ENCODE results near the gene CAMTA1.
"Not testable (repeated sequence)": the region's sequence is repeated elsewhere in the genome, so short reads cannot be mapped to it uniquely, and the experiment has no call there.

The CAMTA1 gene

DNA sequence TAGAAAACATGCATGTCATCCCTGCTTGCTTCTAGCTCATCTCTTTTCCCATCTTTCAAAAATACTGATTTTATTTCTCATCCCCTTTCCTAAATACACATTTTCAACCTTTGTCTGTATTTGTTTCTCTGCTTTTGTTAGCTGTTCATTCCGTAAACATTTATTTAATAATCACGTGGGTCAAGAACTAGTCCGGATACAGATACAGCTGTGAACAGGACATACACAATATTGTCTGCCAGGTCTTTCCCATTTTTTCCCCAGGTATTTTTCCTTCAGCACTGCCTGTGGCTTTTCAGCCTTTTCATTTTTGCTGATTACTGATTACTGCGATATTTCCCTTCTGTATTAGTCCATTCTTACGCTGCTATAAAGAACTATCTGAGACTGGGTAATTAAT is 1004.6 kb downstream of the CAMTA1 start:
- no peak for DNase-seq
- in situ Hi-C loops (cut with HindIII; ENCODE audit: low pct_ligation_motif_present, low pct_unique_long_range_greater_than_20kb, low sequenced_read_pairs), result no loop called here

DNA sequence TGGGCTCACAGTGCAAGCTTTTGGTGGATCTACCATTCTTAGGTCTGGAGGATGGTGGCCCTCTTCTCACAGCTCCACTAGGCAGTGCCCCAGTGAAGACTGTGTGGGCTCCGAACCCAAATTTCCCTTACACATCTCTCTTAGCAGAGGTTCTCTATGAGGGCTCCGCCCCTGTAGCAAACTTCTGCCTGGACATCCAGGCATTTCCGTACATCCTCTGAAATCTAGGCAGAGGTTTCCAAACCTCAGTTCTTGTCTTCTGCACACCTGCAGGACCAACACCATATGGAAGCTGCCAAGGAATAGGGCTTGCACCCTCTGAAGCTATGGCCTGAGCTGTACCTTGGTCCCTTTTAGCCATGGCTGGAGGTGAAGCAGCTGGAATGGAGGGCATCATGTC is 1005.8 kb downstream of the CAMTA1 start:
- in situ Hi-C loops (cut with HindIII; ENCODE audit: low pct_ligation_motif_present, low pct_unique_long_range_greater_than_20kb, low sequenced_read_pairs); DNase-seq: not testable (repeated sequence)

DNA sequence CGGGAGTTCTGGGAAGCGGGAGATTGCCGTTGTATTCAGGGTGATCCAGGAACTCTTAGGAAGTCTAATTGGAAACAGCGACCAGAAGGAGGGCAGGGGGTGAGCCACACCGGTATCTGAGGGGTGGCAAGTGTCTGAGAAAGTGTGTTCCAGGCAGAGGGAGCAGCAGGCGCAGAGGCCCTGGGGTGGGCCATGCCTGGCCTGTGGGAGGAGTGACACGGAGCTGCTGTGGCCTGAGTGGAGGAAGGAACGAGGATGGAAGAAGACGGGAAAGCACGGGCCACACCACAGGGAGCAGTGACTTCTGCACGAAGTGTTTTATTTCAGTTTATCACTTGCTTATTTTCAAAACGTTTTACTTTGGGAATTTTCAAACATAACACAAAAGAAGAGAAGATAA is 1010.2 kb downstream of the CAMTA1 start:
- in situ Hi-C loops (cut with HindIII; ENCODE audit: low pct_ligation_motif_present, low pct_unique_long_range_greater_than_20kb, low sequenced_read_pairs), result no loop called here
- no peak for DNase-seq

DNA sequence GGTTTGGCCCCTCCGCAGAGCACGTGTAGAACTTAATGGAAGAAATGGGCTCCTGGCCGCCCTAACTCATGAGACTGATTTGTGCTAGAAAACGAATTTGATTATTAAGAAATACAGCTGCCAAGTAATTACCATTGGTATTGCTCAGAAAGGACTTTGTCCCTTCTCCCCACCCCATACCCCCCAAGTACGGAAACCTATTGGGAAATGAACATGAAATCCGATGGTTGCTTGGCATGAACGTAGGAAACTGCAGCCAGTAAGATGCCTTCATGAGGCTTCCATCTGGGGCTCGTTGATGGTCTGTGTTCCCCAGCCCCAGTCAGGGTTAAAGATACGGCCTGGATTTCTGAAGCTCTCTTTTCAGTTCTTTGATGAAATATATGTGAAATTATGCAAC is 1020.2 kb downstream of the CAMTA1 start:
- no peak for DNase-seq
- in situ Hi-C loops (cut with HindIII; ENCODE audit: low pct_ligation_motif_present, low pct_unique_long_range_greater_than_20kb, low sequenced_read_pairs), result no loop called here

DNA sequence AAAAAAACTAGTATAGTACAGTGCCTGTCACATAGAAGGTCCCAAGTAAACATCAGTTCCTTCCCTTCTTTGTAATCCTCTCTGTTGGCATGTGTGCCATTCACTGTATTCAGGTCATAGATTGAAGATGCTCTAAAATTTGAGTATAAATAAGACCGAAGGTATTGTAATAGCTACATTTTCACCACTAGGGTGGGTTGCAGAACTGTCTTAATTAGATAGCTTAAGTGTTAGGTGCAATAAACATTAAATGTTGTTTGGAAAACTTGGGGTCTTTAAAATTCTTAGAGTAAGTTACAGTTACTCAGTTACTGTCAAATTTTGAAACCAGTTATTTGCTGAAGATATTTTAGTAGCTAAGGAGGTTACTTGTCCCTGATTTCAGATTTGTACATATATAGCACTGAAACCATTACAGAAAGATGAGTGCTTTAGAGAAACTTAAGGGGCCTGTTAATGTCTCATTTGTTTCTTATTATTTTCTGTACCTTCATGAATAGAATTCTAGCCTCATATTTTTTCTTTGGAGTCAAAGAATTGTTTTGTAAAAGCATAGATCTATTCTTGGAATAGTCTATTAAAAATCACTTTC is 1023.1 kb downstream of the CAMTA1 start:
- DNase-seq, result peak; percentile 40
- in situ Hi-C loops (cut with HindIII; ENCODE audit: low pct_ligation_motif_present, low pct_unique_long_range_greater_than_20kb, low sequenced_read_pairs), result no loop called here

DNA sequence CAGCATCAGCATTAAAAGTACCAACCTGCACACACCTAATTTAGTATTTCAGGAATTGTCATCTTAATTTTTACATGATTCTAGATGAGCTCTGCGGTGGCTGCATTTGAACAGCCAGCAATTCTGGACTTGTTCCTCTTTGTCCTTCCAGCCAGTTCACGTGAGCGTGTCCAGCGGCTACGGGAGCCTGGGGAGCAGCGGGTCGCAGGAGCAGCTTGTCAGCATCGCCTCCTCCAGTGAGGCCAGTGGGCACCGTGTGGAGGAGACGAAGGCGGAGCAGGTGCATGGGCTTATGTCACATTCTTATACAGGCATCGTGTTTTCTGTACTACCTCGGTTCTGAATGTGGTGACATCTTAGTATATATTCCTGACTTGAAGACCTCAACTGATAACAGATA is 1024.5 kb downstream of the CAMTA1 start:
- in situ Hi-C loops (cut with HindIII; ENCODE audit: low pct_ligation_motif_present, low pct_unique_long_range_greater_than_20kb, low sequenced_read_pairs), result no loop called here
- DNase-seq, result no peak

DNA sequence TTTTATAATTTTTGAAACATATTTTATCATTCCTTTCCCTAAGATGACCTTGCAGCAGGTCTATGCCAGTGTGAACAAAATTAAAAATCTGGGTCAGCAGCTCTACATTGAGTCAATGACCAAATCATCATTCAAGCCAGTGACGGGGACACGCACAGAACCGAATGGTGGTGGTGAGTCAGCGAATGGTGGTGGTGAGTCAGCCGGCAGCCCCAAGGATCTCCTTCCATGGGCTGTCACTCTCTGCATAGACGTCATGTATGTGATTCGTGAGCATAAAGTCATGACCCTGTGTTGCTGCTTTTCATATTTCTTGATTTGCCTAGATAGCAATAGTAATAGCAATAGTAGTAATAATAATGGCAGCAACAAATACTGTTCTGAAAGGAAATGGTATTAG is 1025.1 kb downstream of the CAMTA1 start:
- in situ Hi-C loops (cut with HindIII; ENCODE audit: low pct_ligation_motif_present, low pct_unique_long_range_greater_than_20kb, low sequenced_read_pairs), result no loop called here
- peak; percentile 70 for DNase-seq

DNA sequence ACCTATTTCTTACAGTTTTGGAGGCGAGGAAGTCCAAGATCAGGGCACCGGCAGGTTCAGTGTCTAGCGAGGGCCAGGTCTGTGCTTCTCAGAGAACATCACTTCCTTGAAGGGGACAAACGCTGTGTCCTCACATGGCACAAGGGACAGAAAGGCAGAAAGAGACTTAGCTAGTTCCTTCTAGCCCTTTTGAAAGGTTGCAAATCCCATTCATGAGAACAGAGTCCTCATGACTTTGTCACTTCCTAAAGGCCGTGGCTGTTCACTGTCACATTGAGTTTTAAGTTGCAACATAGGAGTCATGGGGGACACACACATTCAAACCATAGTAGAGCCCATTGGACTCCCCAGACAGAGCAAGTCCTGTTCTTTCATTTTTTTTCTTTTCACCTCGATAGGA is 1026.2 kb downstream of the CAMTA1 start:
- in situ Hi-C loops (cut with HindIII; ENCODE audit: low pct_ligation_motif_present, low pct_unique_long_range_greater_than_20kb, low sequenced_read_pairs), result no loop called here
- DNase-seq, result no peak

DNA sequence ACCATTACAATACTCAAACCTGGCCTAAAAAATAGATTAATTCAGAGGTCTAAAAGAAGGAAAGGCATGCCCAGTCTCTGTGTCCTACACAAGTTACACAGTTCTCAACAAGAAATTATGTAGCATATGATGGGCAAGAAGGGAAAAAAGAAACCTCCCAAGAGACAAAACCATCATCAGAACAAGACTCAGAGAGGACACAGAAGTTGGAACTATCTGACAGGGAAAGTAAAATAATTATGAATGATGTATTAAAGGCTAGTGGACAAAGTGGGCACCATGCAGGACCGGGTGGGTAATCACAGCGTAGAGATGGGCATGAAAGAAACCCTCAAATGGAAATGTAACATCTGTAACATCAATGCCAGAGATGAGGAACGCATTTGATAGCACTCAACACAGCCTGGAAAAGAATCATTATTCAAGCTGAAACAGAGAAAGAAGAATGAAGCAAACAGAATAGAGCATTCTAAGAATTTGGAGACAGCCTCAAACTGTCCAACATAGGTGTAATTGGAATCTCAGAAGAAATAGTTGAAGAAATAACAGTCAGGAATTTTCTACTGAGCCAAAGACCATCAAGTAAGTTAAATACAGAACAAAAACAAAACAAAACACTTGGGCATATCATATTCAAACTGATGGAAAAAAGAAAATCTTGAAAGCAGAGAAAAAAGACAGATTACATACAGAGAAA is 1028.6 kb downstream of the CAMTA1 start:
- in situ Hi-C loops (cut with HindIII; ENCODE audit: low pct_ligation_motif_present, low pct_unique_long_range_greater_than_20kb, low sequenced_read_pairs), result no loop called here
- DNase-seq, result no peak
